GM23338 (cell line): ENCODE measurements around the gene CALM1. TPM values are rescaled to one million over a fixed set of nuclear protein-coding genes. Genes with fewer than 3 reads are reported as not detected.

Experiments used
- ATAC-seq: fragments of 200-7000 bp; cut with Tn5 transposase; 3 replicates; pipeline ENCODE4 v1.9.1; 2020
- DNase-seq: peaks from one replicate; pipeline ENCODE4 v3.0.0-alpha.2; 2015; ENCODE audit warnings: low spot score
- H2AFZ ChIP-seq: fragments of 200-600 bp; sonication (generic); 2 replicates; pipeline ENCODE4 v1.8.0; 2016; ENCODE audit warnings: antibody characterized with exemption, mild to moderate bottlenecking, moderate library complexity
- H3F3A ChIP-seq: fragments of 200-600 bp; sonication (generic); replicated peaks from 2 replicates; pipeline ENCODE4 v1.8.0; 2017; ENCODE audit warnings: antibody characterized with exemption, mixed run types, low read depth
- H3K27ac ChIP-seq: fragments of 200-600 bp; sonication (generic); 2 replicates; pipeline ENCODE4 v1.6.1; 2016; ENCODE audit warnings: low read depth
- H3K27me3 ChIP-seq: fragments of 200-600 bp; sonication (generic); 2 replicates; pipeline ENCODE4 v1.8.0; 2016; ENCODE audit warnings: mild to moderate bottlenecking, mixed run types, moderate library complexity; ENCODE audit not compliant: insufficient read depth
- H3K36me3 ChIP-seq: fragments of 200-600 bp; sonication (generic); 2 replicates; pipeline ENCODE4 v1.8.0; 2016; ENCODE audit warnings: mild to moderate bottlenecking; ENCODE audit not compliant: insufficient read depth
- H3K4me1 ChIP-seq: fragments of 200-600 bp; sonication (generic); 2 replicates; pipeline ENCODE4 v1.8.0; 2016; ENCODE audit warnings: mild to moderate bottlenecking, moderate library complexity; ENCODE audit not compliant: insufficient read depth
- H3K4me2 ChIP-seq: fragments of 200-600 bp; sonication (generic); 2 replicates; pipeline ENCODE4 v1.7.1; 2017; ENCODE audit warnings: mixed run types
- H3K4me3 ChIP-seq: fragments of 200-600 bp; sonication (generic); 2 replicates; pipeline ENCODE4 v1.6.1; 2016; ENCODE audit warnings: mixed run types
- H3K79me2 ChIP-seq: fragments of 200-600 bp; sonication (generic); replicated peaks from 2 replicates; pipeline ENCODE4 v1.8.0; 2017; ENCODE audit warnings: mild to moderate bottlenecking; ENCODE audit not compliant: insufficient read depth
- H3K9me2 ChIP-seq: fragments of 200-600 bp; sonication (generic); 2 replicates; pipeline ENCODE4 v1.8.0; 2017; ENCODE audit not compliant: insufficient read depth
- H4K20me1 ChIP-seq: fragments of 200-600 bp; sonication (generic); replicated peaks from 2 replicates; pipeline ENCODE4 v1.8.0; 2017; ENCODE audit warnings: mild to moderate bottlenecking; ENCODE audit not compliant: insufficient read depth
- H3K27ac Mint-ChIP-seq: 2 replicates; pipeline ENCODE4 v1.8.0; 2020; ENCODE audit warnings: inconsistent platforms, mild to moderate bottlenecking, moderate library complexity, mixed read lengths
- H3K27me3 Mint-ChIP-seq: 3 replicates; pipeline ENCODE4 v1.8.0; 2022; ENCODE audit warnings: low read depth, mild to moderate bottlenecking, moderate library complexity, mixed read lengths, inconsistent platforms; ENCODE audit not compliant: insufficient read depth, poor library complexity
- H3K36me3 Mint-ChIP-seq: 3 replicates; pipeline ENCODE4 v1.8.0; 2021; ENCODE audit warnings: low read depth, mild to moderate bottlenecking, inconsistent platforms, moderate library complexity, mixed read lengths
- H3K4me1 Mint-ChIP-seq: 3 replicates; pipeline ENCODE4 v1.8.0; 2020; ENCODE audit warnings: mild to moderate bottlenecking, inconsistent platforms, mixed read lengths
- H3K4me3 Mint-ChIP-seq: 3 replicates; pipeline ENCODE4 v1.8.0; 2021; ENCODE audit warnings: moderate library complexity, mild to moderate bottlenecking, inconsistent platforms, mixed read lengths
- H3K9me3 Mint-ChIP-seq: 3 replicates; pipeline ENCODE4 v1.8.0; 2020; ENCODE audit warnings: moderate library complexity, mild to moderate bottlenecking, inconsistent platforms, mixed read lengths
- CREB1 ChIP-seq: fragments of 250-450 bp; sonication (Bioruptor Pico); IDR thresholded peaks from 2 replicates; pipeline ENCODE4 v1.5.0; 2020; ENCODE audit warnings: low read depth, mild to moderate bottlenecking, moderate library complexity
- EZH2 ChIP-seq: fragments of 200-600 bp; sonication (generic); IDR thresholded peaks from one replicate; pipeline ENCODE4 v1.8.0; 2017; ENCODE audit warnings: antibody characterized with exemption, mild to moderate bottlenecking, low read depth; ENCODE audit not compliant: unreplicated experiment
- EZH2phosphoT487 ChIP-seq: fragments of 200-600 bp; sonication (generic); IDR thresholded peaks from one replicate; pipeline ENCODE4 v1.8.1; 2018; ENCODE audit warnings: antibody characterized with exemption; ENCODE audit not compliant: unreplicated experiment
- JUNB ChIP-seq: IDR thresholded peaks from one replicate; pipeline ENCODE4 v1.6.1; 2016; ENCODE audit warnings: antibody characterized with exemption; ENCODE audit not compliant: unreplicated experiment
- NANOG ChIP-seq: IDR thresholded peaks from 2 replicates; pipeline ENCODE4 v1.6.1; 2016; ENCODE audit warnings: antibody characterized with exemption, borderline replicate concordance
- POLR2AphosphoS5 ChIP-seq: IDR thresholded peaks from 2 replicates; pipeline ENCODE4 v1.6.1; 2016; ENCODE audit warnings: antibody characterized with exemption, low read depth
- STAT1 ChIP-seq: IDR thresholded peaks from one replicate; pipeline ENCODE4 v1.6.1; 2016; ENCODE audit warnings: antibody characterized with exemption; ENCODE audit not compliant: unreplicated experiment
- ZNF114 ChIP-seq: fragments of 250-450 bp; sonication (Bioruptor Pico); IDR thresholded peaks from 2 replicates; pipeline ENCODE4 v1.5.0; 2020; ENCODE audit warnings: mild to moderate bottlenecking, moderate library complexity
- ZNF331 ChIP-seq: fragments of 250-450 bp; sonication (Bioruptor Pico); IDR thresholded peaks from 2 replicates; pipeline ENCODE4 v1.5.0; 2020; ENCODE audit warnings: low read depth, mild to moderate bottlenecking, moderate library complexity
- polyA plus RNA-seq: library from polyadenylated mRNA; unstranded; fragments of >200 nt; fragmentation: Nextera tagmentation; extraction: Ambion mirVana; gene quantifications from 2 replicates; pipeline ENCODE4 v1.2.1, GENCODE V29; 2016
- total RNA-seq: library from RNA; depleted of rRNA; stranded (reverse); fragments of >200 nt; shearing (Covaris generic); gene quantifications from 2 replicates; pipeline ENCODE4 v1.2.3, GENCODE V29; 2014
- TF ChIP-seq, protein P1 (sequence below): IDR thresholded peaks from 2 replicates; pipeline ENCODE4 v1.6.1; 2016; ENCODE audit warnings: antibody characterized with exemption
- TF ChIP-seq, protein P2 (sequence below), 2 experiments: fragments of 200-600 bp in 1 of 2; sonication (generic) in 1 of 2; conservative IDR thresholded peaks; 2 replicates each; pipeline versions ENCODE4 v1.5.1 to v1.6.1; 2016 to 2017; ENCODE audit warnings: antibody characterized with exemption in 2 of 2, low read depth in 2 of 2, mild to moderate bottlenecking in 2 of 2, moderate library complexity in 1 of 2
- TF ChIP-seq, protein P3 (sequence below): fragments of 250-450 bp; sonication (Bioruptor Pico); IDR thresholded peaks from 2 replicates; pipeline ENCODE4 v1.5.0; 2020; ENCODE audit warnings: mild to moderate bottlenecking, moderate library complexity
- TF ChIP-seq, protein P4 (sequence below): IDR thresholded peaks from one replicate; pipeline ENCODE4 v1.6.1; 2018; ENCODE audit warnings: antibody characterized with exemption; ENCODE audit not compliant: unreplicated experiment

CALM1 gene
- total and polyA plus RNA-seq, 2 experiments from 2014 or later: 308 to 2,024 TPM

DNA sequence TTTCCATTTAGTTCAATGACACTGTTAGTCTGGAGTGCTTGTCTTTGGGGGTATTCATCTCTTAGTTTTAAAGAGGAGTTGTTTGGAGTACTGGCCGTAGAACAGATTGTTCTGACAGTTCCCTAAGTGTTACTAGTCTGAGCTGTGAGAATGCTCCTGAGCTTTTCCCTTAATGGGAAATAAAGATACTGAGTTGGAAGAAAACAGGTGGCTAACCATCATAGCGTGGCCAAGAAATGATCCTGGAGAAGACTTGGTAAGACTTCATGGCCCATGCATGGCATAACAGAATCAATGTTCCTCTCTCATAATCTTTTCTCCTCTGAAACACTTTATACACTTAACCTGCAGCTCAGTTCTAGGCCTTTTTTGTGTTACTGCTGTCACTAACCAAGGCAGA, 6.2 kb downstream of the CALM1 start:
- H3K9me2 ChIP-seq: no peaks in the 10 kb centered on the region
- no peak overlapping the region for H3K27ac Mint-ChIP-seq
- H3K4me2 ChIP-seq: no peak overlapping the region
- peaks cover 68% of the 10 kb centered on the region for H3K36me3 Mint-ChIP-seq
- TF ChIP-seq EZH2phosphoT487 (no peak), ZNF331 (no peak), POLR2AphosphoS5 (no peak), CREB1 (no peak), STAT1 (no peak), JUNB (no peak), ZNF114 (CRISPR knock-in tag) (no peak), NANOG (no peak), EZH2 (no peak)
- TF ChIP-seq, protein P1, sequence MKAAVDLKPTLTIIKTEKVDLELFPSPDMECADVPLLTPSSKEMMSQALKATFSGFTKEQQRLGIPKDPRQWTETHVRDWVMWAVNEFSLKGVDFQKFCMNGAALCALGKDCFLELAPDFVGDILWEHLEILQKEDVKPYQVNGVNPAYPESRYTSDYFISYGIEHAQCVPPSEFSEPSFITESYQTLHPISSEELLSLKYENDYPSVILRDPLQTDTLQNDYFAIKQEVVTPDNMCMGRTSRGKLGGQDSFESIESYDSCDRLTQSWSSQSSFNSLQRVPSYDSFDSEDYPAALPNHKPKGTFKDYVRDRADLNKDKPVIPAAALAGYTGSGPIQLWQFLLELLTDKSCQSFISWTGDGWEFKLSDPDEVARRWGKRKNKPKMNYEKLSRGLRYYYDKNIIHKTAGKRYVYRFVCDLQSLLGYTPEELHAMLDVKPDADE: no peak
- TF ChIP-seq, protein P2, sequence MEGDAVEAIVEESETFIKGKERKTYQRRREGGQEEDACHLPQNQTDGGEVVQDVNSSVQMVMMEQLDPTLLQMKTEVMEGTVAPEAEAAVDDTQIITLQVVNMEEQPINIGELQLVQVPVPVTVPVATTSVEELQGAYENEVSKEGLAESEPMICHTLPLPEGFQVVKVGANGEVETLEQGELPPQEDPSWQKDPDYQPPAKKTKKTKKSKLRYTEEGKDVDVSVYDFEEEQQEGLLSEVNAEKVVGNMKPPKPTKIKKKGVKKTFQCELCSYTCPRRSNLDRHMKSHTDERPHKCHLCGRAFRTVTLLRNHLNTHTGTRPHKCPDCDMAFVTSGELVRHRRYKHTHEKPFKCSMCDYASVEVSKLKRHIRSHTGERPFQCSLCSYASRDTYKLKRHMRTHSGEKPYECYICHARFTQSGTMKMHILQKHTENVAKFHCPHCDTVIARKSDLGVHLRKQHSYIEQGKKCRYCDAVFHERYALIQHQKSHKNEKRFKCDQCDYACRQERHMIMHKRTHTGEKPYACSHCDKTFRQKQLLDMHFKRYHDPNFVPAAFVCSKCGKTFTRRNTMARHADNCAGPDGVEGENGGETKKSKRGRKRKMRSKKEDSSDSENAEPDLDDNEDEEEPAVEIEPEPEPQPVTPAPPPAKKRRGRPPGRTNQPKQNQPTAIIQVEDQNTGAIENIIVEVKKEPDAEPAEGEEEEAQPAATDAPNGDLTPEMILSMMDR (conservative IDR thresholded peaks at IDR 0.05; ENCODE audit: low read depth in 2 of 2): no peak
- TF ChIP-seq, protein P3, sequence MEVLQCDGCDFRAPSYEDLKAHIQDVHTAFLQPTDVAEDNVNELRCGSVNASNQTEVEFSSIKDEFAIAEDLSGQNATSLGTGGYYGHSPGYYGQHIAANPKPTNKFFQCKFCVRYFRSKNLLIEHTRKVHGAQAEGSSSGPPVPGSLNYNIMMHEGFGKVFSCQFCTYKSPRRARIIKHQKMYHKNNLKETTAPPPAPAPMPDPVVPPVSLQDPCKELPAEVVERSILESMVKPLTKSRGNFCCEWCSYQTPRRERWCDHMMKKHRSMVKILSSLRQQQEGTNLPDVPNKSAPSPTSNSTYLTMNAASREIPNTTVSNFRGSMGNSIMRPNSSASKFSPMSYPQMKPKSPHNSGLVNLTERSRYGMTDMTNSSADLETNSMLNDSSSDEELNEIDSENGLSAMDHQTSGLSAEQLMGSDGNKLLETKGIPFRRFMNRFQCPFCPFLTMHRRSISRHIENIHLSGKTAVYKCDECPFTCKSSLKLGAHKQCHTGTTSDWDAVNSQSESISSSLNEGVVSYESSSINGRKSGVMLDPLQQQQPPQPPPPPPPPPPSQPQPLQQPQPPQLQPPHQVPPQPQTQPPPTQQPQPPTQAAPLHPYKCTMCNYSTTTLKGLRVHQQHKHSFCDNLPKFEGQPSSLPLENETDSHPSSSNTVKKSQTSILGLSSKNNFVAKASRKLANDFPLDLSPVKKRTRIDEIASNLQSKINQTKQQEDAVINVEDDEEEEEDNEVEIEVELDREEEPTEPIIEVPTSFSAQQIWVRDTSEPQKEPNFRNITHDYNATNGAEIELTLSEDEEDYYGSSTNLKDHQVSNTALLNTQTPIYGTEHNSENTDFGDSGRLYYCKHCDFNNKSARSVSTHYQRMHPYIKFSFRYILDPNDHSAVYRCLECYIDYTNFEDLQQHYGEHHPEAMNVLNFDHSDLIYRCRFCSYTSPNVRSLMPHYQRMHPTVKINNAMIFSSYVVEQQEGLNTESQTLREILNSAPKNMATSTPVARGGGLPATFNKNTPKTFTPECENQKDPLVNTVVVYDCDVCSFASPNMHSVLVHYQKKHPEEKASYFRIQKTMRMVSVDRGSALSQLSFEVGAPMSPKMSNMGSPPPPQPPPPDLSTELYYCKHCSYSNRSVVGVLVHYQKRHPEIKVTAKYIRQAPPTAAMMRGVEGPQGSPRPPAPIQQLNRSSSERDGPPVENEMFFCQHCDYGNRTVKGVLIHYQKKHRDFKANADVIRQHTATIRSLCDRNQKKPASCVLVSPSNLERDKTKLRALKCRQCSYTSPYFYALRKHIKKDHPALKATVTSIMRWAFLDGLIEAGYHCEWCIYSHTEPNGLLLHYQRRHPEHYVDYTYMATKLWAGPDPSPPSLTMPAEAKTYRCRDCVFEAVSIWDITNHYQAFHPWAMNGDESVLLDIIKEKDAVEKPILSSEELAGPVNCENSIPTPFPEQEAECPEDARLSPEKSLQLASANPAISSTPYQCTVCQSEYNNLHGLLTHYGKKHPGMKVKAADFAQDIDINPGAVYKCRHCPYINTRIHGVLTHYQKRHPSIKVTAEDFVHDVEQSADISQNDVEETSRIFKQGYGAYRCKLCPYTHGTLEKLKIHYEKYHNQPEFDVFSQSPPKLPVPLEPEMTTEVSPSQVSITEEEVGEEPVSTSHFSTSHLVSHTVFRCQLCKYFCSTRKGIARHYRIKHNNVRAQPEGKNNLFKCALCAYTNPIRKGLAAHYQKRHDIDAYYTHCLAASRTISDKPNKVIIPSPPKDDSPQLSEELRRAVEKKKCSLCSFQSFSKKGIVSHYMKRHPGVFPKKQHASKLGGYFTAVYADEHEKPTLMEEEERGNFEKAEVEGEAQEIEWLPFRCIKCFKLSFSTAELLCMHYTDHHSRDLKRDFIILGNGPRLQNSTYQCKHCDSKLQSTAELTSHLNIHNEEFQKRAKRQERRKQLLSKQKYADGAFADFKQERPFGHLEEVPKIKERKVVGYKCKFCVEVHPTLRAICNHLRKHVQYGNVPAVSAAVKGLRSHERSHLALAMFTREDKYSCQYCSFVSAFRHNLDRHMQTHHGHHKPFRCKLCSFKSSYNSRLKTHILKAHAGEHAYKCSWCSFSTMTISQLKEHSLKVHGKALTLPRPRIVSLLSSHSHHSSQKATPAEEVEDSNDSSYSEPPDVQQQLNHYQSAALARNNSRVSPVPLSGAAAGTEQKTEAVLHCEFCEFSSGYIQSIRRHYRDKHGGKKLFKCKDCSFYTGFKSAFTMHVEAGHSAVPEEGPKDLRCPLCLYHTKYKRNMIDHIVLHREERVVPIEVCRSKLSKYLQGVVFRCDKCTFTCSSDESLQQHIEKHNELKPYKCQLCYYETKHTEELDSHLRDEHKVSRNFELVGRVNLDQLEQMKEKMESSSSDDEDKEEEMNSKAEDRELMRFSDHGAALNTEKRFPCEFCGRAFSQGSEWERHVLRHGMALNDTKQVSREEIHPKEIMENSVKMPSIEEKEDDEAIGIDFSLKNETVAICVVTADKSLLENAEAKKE (CRISPR knock-in tag): no peak
- TF ChIP-seq, protein P4, sequence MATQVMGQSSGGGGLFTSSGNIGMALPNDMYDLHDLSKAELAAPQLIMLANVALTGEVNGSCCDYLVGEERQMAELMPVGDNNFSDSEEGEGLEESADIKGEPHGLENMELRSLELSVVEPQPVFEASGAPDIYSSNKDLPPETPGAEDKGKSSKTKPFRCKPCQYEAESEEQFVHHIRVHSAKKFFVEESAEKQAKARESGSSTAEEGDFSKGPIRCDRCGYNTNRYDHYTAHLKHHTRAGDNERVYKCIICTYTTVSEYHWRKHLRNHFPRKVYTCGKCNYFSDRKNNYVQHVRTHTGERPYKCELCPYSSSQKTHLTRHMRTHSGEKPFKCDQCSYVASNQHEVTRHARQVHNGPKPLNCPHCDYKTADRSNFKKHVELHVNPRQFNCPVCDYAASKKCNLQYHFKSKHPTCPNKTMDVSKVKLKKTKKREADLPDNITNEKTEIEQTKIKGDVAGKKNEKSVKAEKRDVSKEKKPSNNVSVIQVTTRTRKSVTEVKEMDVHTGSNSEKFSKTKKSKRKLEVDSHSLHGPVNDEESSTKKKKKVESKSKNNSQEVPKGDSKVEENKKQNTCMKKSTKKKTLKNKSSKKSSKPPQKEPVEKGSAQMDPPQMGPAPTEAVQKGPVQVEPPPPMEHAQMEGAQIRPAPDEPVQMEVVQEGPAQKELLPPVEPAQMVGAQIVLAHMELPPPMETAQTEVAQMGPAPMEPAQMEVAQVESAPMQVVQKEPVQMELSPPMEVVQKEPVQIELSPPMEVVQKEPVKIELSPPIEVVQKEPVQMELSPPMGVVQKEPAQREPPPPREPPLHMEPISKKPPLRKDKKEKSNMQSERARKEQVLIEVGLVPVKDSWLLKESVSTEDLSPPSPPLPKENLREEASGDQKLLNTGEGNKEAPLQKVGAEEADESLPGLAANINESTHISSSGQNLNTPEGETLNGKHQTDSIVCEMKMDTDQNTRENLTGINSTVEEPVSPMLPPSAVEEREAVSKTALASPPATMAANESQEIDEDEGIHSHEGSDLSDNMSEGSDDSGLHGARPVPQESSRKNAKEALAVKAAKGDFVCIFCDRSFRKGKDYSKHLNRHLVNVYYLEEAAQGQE: no peak
- peaks cover 59% of the 10 kb centered on the region for H4K20me1 ChIP-seq
- H3K27me3 Mint-ChIP-seq: peaks cover 6% of the 10 kb centered on the region
- H3K79me2 ChIP-seq: peaks cover 42% of the 10 kb centered on the region
- H3K36me3 ChIP-seq: peaks cover 51% of the 10 kb centered on the region
- no peaks in the 10 kb centered on the region for H3K27me3 ChIP-seq
- no peaks in the 10 kb centered on the region for H3K9me3 Mint-ChIP-seq
- no peak overlapping the region for H3K4me3 ChIP-seq
- no peak overlapping the region for H3K4me3 Mint-ChIP-seq
- H3K4me1 Mint-ChIP-seq: peaks cover 18% of the 10 kb centered on the region
- H3F3A ChIP-seq: peaks cover 14% of the 10 kb centered on the region; the same call in 1 of the 2 replicates
- no peak overlapping the region for H2AFZ ChIP-seq
- no peak overlapping the region for H3K27ac ChIP-seq
- peaks cover 28% of the 10 kb centered on the region for H3K4me1 ChIP-seq
- ATAC-seq: no peak
- DNase-seq: no peak
